ENCODE data around the gene MMP24.
"Not testable (repeated sequence)": the region's sequence is repeated elsewhere in the genome, so short reads cannot be mapped to it uniquely, and the experiment has no call there.

Gene MMP24

DNA sequence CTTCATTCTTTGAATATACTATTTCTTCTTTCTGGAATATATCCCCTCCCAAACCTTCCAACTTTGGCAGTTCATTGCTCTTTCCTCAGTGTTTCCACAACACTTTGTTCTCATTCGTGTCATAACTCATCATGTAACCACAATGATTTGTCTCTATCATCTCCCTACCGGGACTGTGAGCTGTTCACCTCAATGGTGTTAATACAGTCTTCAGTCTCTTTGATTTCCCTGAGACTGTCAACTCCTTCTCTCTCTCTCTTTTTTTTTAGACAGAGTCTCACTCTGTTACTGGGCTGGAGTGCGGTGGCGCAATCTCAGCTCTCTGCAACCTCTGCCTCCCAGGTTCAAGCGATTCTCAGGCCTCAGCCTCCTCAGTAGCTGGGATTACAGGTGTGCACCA lies 2.5 kb upstream of the MMP24 start:
- no peak for ATAC-seq

DNA sequence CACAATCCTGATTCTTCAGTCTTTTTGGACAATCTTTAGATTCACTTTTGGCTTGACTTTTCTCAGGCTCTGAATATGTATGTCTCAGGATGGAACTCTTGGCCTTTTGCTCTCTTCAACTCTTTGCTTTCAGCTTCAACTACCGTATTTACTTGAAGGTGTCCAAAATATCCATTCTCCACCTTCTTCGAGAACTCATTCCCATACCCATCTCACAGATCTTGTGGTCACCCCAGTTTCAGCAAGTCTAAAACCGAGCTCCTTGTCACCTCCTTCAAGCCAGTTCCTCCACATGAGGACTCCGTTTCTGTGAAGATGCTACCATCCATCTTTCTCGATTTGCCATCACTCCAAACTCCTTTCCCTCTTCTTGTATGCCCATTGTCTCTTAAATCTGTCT lies 2.0 kb upstream of the MMP24 start:
- ATAC-seq = no peak

DNA sequence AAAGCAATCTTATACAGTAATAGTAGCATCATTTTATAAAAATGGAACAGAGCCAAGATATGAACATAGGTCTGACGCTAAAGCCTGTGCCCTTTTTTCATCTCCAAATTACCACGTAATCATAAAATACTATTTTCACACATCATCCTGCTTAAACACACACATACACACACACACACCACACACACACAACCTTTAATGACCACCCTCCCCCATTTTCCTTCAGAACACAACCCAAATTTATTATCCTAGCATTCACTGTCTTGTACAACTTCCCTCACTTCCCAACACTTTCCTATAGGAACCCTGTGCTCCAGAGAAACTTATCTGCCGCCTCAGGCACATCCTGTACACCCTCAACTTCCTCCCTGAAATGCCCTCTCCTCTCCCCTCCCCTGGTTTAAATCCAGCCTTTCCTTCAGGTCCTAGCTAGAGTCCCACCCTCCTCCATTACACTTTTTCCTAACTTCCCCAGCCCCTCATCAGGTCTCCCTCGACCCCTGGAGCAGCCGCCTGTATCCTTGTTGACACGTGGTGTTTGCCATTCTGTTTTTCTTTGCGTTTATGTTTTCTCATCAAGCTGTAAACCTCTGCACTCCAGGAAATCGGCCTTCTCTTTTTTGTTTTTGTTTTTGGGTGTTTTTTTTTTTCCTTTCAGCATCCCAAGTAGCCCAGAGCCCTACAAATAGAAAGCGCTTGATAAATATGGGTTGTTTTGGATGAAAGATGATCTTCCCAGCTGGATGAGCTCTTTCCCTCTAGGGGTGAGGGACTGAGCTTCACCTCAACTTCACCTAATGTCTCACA lies 968 bp upstream of the MMP24 start:
- no peak for ATAC-seq

DNA sequence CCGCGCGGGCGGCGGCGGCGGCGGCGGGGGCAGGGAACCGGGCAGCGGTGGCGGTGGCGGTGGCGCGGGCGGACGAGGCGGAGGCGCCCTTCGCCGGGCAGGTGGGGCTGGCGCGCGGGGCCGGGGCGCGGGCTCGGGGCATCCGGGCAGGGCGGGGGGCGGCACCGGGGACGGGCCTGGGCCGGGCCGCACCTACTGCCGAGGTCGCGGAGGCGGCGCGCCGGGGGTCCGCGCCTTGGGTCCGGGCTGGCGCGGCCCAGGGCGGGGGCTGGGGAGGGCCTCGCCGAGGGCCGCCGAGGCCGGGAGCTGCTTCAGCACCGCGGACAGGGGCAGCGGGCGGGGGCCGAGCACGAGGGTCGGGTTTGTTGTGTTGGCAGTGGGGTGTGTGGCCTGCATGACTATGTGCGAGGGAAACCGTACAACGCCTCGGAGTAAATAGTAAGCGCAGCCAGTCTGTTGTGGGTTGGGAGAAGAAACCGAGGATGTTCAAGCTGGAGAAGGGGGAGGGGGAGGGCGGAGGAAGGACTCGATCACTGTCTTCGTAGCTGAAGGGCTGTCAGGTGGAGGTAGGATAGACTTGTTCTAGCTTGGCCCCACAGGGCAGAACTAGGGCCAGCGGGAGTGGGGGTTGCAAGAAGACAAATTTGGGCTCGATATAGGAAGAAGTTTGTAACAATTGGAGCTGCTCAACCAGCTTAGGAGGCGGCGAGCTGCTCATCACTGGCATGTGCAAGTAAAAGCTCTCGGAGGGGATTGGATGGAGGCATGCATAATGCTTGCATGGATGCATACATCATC lies 593 bp downstream of the MMP24 start:
- peak; percentile 55 to 58 for ATAC-seq

DNA sequence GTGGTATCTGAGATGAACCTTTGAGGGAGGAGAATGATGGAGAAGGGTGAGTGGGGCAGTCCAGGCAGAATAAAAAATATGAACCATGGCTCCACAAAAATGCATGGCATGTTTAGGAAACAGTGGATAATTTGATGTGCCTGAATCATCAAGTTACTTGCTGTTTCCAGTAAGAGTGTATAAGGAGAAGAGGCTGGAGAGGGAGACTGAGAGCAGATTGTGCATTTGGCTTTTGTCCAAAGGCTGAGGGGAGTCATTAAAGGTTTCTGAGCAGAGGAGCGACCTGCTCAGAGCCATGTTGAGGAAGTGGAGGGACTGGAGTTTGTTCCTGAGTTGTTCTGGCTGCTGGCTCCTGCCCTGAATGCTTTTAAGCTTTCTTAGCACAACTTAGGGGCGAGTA lies 6.1 kb downstream of the MMP24 start:
- ATAC-seq = no peak

DNA sequence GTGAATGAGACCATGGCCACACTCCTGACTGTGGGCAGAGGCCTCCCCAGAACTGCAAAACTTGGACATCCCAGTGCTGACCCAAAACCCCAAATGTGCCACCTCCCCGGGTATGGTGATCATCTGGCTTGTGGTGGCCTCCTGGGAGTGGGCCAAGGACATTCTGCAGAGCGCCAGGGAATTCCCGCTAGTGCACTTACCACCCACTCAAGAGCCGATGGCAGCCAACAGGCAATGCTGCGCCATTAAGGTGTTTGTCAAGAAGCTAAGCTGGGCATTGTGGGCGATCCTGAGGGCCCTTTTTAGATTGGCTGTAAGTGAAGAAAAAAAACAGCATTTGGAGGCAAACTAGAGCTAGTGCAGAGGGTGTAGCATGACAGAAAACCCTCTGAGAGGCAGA lies 9.4 kb downstream of the MMP24 start:
- ATAC-seq = no peak

DNA sequence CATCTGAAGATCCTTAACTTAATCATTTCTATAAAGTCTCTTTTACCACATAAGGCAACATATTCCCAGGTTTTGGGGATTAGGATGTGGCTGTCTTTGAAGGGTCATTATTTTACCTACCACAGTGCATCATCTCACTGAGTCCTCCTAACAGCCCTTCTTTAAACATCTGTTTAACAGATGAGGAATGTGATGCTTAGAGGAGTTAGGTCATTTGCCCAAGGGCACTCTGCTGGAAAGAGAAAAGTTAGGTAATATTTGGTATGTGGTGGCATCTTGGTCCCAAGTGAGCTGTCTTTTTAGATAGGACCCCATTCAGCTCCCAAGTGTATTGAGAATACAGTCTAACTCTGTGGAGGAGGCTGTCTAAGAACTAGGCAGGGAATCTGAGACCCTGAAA lies 11.0 kb downstream of the MMP24 start:
- ATAC-seq = no peak

DNA sequence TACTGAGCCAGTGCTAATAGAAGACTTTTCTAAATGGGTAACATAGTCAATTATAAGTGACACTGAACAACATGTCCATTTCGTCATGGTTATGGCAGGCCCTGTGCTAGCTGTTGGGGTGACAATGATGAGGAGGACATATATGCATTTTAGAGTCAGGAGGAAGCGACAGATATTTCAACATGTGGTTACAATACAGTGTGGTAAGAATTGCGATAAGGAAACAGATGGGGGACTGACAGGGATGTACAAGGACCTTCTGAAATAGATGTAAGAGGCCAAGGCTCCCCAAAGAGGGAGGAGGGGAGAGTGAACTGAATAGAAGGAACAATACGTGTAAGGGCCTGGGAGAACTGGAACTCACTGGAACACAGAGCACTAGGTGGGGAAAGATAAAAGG lies 11.7 kb downstream of the MMP24 start:
- ATAC-seq = no peak

DNA sequence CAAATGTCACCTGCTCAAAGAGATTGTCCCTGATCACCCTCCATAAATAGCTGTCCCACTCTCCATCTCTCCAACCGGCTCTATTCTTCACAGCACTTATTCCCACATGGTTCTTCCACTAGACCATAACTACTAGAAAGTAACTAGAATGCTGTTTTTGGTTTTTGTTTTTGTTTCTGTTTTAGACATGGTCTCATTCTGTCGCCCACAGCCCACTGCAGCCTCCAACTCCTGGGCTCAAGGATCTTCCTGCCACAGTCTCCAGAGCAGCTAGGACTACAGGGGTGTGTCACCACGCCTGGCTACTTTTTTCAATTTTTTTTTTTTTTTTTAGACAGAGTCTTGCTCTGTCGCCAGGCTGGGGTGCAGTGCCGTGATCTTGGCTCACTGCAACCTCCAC lies 12.2 kb downstream of the MMP24 start:
- ATAC-seq = no peak

DNA sequence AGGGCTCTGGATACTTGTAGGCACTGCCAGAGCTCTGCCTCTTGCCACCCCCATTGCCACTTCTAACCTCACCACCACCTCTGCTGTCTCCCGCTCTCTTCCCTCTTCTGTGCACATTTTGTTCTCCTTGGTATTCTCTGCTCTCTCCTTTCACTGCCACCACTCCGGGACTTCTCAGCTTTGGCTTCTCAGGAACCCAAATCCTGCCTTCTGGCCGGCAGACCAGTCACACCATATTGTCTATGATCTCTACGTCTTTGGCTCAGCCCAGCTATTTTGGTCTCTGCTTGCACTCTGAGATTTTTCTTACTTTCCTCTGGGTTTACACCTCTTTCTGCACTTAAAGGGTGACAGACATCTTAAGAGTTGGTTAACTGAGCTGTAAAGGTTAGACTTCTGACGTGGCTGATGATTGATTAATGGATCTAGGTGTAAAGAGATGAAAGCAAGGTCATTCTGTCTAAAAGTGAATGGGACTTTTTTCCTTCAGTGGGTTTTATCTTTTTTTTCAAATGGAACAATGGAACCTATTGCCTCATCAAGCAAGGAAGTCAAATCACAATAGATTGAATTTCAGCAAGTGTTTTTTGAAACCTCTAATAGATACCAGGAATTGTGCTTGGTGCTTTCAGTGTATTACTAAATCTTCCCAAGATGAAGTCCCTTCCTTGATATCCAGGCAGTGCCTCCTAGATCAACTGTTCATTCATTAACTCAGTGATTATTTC lies 13.8 kb downstream of the MMP24 start:
- no peak for ATAC-seq

DNA sequence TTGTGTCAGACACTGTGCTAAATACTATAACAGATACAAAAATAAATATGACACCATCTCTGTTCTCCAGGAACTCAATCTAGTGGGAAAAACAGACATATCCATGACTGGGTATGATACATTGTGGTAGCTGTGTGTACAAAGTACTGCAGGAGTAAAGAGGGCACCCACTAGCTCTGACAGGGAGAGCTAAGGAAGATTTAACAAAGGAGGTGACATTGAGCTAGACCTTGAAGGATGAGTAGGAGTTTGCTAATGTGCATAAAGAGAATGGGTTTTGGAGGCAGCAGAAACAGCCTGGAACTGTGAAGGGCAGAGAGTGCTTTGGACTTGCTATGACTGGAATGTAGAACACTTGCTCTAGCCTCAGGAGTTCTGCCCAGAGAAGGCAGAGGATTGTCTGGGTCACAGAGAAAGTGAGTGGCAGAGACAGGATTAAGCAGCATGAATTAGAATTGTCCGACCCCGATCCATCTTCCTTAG lies 14.4 kb downstream of the MMP24 start:
- no peak for ATAC-seq

DNA sequence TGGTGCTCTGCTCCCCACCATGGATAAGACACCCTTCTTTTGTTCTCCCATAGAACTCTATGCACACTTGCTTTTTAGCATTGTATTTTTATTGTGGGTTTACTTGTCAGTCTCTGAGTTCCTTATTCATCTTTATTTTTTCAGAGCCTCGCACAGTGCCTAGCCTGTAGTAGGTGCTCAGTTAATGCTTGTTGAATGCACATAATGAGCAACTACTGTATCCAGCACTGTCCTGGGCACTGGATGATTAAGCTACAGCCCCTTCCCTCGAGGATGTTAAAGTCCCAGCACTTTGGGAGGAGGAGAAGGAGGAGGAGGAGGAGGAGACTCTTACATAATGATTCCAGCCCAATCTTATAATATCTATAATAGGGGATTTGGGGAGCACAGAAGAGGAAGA lies 16.8 kb downstream of the MMP24 start:
- ATAC-seq = no peak

DNA sequence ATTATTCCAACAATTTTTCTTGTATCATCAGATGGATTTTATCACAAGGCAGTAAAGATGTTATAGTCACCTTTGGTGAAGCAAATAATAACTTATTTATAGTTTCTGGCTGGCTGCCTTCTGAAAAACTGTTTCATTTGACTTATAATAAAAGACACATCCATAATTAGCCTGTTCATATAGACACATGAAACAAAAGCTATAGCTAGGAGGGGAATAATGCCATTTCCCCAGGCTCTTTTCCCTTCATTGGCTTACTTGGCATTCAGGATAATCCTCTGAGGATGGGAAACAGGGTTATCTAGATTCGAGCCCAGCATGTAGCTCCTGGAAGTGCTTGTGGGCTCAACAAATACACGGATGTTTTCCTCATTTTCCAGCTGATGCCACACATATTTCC lies 17.5 kb downstream of the MMP24 start:
- no peak for ATAC-seq

DNA sequence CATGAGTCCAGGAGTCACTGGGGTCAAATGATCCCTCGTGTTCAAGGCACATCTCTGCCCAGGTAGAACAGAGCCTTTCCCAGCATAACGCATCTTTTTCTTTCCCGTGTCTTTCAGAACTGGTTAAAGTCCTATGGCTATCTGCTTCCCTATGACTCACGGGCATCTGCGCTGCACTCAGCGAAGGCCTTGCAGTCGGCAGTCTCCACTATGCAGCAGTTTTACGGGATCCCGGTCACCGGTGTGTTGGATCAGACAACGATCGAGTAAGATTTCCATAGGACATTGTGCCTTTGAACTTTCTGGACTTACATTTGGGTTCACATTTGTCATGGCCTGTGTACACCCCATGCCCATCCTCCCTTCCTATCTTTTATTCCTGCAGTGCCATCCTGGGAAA lies 20.2 kb downstream of the MMP24 start:
- no peak for ATAC-seq

DNA sequence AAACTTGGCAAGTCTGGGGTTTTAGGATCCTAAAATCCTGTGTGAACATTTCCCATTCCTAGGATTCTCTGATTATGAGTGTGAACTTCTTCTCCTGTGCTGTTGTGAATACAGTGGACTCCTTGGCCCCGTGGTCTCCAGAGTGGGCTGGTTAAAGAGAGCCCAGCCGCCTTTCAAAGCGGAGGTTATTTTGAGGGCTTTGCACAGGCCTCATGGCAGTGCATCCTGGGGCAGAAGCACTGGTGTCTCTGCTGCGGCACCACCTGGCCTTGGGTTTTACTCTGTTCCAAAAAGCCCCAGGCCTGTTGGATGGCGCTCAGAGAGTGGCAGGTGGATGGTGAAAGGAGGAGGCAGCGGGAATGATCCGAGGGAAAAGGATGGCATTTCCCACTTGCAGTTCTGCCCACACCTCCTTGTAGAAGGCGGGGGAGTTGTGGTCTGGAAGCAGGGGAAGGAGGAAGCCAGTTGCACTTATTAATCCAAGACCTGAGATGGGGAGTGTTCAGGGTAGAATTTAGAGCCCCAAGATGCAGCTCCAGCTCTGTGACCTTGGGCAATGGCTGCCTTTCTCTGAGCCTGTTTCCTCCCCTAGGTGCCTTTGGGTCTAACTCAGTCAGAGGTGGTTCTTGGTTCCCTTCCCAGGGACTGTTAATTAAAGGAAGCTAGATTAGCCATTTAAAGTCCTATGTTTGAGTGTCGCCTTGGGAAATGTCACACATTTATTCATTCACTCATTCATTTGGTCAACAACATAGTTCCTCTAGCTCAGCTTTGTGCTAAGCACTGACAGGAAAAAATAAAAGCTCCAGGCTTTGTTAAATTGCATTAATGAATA lies 22.4 kb downstream of the MMP24 start:
- no peak for ATAC-seq

DNA sequence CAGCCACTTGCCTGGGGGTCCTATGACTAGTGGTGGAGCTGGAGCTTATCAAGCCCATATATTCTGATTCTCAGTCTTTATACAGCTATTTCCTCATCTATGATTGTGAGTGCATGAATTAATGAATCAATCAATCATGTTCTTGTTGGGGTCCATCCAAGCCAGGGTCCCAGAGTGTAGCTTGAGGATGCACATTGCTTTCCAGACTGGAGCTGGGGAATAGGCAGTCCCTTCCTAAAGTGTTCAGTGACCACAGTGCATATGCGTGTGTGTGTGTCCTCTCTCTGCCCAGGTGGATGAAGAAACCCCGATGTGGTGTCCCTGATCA lies 25.1 kb downstream of the MMP24 start:
- no peak for ATAC-seq

DNA sequence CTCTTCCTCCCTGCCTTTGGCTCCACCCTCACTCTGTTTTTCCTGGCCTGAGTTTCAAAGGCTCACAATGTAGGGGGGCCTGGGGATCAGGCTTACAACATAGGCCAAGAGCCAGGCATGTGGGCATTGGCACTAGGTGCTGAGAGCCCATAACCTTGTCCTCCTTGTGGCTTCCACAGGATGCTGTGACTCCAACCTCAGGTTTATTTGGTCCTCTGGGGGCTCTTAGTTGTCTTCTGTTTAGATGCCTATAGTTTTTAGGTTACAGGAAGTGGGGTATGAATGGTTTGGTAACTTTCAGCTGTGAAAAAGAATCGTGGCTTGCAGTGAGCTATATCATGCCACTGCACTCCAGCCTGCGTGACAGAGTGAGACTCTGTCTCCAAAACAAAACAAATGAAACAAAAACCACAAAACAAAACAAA lies 25.6 kb downstream of the MMP24 start:
- ATAC-seq = peak; percentile 46 to 77

DNA sequence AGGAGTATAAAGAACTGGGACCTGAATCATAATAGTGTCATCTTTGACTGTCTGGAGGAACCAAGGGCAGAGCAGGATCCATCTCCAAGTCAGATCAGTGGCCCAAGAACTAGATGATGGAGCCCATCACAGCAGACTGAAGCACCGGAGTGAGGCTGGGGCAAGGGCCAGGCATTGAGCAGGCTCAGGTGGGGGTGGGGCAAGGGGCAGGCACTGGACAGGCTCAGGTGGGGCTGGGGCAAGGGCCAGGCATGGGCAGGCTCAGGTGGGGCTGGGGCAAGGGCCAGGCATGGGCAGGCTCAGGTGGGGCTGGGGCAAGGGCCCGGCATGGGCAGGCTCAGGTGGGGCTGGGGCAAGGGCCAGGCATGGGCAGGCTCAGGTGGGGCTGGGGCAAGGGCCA lies 26.1 kb downstream of the MMP24 start:
- ATAC-seq = not testable (repeated sequence)

DNA sequence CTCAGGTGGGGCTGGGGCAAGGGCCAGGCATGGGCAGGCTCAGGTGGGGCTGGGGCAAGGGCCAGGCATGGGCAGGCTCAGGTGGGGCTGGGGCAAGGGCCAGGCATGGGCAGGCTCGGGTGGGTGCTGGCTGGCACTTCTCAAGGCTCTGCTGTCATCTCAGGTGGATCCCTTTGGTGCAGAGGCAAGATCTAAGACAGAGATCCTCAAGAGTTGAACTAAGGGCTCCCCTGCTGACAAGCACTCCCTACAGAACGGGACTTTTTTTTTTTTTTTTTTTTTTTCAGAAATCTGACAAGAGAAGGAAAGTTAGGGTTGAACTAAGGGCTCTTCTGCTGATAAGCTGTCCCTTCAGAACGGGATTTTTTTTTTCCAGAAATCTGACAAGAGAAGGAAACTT lies 26.5 kb downstream of the MMP24 start:
- ATAC-seq = no peak

DNA sequence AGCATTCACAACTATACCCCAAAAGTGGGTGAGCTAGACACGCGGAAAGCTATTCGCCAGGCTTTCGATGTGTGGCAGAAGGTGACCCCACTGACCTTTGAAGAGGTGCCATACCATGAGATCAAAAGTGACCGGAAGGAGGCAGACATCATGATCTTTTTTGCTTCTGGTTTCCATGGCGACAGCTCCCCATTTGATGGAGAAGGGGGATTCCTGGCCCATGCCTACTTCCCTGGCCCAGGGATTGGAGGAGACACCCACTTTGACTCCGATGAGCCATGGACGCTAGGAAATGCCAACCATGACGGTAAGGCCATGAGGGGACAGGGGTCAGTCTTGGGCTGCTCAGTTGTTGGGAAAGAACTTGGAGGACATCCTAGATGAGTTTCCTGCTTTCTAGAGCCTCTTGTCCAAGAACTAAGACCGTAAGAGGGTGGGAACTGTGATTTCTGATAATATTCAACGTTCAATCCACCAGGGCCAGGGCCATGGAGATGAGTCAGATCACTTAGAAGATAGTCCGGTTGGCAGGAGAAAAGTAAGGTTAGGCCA lies 28.0 kb downstream of the MMP24 start:
- ATAC-seq = no peak

DNA sequence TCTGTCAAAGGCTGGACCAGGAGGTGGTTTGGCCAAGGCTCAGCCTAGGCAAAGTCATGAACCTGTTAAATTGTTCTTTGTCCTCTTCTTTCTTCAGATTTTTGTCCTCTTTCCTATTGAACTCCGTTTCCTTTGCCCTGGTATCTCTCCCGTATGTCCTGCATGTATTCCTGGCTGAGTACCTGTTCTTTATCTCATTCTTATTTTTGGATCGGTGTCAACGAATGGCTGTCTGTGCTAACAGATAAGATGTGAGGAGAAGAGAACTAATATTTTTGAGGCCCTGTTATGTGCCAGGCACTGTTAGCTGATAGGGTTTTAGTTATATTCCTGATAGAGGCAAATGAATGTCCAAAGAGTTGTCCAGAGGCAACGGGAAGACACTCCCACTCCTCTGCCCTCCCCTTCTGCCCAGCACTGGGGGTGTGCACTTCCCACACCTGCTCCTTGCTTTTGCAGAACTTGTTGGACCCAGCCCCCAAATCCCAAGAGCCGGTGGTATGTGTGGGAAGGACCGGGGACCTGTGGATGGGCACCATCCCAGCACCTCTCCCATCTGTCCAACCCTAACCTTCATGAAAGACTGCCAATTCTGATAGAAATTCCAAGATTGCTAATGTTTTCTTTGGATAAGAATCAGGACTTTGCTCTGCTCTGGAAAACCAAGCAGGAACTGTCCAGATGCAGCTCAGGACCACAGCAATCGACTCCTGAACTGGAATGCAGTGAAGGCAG lies 30.9 kb downstream of the MMP24 start:
- no peak for ATAC-seq

DNA sequence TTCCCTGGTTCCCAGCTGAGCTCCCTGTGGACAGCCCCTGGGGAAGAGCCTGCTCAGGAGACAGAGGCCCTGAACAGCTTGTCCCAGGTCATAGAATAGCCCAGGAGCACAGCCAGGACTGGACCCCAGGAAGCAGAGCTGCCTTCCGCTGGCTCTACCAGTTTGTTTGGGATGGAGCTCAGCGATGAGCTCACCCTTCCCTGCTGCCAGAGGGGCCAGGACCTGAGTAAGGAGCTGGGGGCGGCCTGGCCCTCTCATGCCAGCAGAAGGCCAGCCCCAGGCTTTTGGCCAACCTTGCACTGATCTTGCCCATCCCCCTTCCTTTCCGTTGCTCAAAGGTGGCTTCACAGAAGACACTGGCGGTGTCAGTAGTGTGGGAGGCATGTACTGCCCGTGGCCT lies 33.9 kb downstream of the MMP24 start:
- ATAC-seq = no peak

All from activated CD4-positive, CD25-positive, alpha-beta regulatory T cell treated with anti-CD3 and anti-CD28 coated beads, Interleukin-2, amount 50 U/mL, for 24 hours (primary cell).